NCI-H345 (cell line): ENCODE results near the gene IFT172.
A peak's percentile ranks its signal among the peaks of the same experiment; 100 is the strongest.

Source experiments
- DNase-seq: peaks from one replicate; lab custom pipeline; 2025; lab: John Stamatoyannopoulos, UW

The IFT172 gene

DNA sequence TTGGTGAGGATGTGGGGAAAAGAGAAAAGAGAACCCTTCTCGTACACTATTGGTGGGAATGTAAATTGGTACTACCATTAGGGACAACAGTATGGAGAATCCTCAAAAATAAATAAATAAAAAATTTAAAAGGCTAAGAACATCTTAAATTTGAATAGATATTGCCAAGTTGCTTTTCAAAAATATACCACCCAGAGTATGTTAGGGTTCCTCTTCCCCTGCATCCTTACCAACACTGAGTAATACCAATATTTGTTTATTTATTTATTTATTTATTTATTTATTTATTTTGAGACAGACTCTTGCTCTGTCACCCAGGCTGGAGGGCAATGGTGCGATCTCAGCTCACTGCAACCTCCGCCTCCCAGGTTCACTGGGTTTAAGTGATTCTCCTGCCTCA, 66.6 kb downstream of the IFT172 start:
- no peak for DNase-seq

DNA sequence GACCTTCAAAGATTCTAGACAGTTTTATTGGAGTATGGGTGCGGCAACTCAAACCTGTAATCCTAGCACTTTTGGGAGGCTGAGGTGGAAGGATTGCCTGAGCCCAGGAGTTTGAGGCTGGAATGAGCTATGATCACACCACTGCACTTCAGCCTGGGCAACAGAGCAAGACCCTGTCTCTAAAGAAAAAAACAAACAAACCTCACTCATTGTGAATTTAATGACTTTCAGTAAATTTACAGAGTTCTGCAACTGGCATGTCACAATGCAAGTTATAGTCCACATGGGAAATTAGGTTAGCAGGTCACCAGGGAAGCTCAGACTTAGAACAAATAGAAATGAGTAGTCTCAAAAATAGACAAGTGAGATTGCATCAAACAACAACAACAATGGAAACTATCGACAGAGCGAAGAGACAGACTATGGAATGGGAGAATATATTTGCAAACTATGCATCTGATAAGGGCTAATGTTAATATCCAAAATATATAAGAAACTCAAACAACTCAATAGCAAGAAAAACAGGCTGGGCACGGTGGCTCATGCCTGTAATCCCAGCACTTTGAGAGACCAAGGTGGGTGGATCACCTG, 67.8 kb downstream of the IFT172 start:
- DNase-seq: no peak

DNA sequence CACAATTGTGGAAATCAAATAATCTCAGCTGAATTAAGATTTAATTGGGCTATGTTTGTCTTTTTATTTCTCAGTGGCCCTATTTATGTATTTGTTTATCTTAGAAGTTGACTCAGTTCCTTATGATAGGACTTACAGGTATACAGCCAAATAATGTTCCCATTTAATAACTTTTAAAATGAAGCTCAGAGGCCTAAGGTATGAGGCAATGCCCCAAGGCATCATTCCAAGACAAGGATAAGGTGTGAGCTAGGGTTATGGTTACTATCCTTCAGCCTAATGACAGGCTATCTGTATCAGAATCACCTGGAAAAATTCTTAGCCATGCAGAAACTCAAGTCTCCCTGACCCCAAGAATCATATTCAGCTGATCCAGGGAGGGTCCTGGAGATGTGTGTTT, 68.5 kb downstream of the IFT172 start:
- no peak for DNase-seq

DNA sequence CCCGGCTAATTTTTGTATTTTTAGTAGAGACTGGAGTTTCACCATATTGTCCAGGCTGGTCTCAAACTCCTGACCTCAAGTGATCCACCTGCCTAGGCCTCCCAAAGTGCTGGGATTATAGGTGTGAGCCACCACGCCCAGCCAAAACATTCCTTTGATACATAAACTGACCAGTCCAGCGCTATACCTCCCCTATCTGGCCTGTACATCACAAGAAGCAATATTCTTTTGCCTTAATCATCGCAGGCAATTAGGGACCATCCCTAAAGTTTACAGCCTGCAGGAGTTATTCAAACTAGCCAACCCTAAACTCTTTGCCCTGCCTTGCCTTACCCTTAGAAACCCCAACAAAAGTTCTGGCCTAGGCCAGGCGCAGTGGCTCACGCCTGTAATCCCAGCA, 73.4 kb downstream of the IFT172 start:
- DNase-seq: no peak

DNA sequence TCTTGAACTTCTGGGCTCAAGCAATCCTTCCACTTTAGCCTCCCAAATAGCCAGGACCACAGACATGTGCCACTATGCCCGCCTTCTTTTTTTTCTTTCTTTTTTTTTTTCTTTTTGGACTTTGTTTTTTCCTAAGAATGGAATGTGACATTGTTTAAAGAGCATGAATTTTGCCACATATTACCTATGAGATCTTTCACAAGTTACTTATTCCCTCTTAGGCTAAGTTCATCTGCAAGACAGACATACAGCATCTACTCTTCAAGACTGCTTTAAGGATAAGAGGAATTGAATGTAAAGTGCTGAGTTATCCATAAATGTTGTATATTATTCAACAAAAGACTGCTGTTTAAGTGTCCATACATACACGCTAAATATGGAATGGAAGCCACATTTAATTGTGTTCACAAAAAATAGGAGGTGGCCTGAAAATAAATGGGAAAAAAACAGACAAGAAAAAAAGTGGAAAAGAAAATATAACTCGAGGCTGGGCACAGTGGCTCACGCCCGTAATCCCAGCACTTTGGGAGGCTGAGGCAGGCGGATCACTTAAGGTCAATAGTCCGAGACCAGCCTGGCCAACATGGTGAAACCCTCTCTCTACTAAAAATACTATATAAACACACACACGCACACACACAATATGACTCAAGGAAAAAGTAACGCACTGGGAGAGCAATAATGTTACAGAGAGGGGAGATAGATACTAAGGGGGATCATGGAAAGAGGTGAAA, 77.0 kb downstream of the IFT172 start:
- no peak for DNase-seq

DNA sequence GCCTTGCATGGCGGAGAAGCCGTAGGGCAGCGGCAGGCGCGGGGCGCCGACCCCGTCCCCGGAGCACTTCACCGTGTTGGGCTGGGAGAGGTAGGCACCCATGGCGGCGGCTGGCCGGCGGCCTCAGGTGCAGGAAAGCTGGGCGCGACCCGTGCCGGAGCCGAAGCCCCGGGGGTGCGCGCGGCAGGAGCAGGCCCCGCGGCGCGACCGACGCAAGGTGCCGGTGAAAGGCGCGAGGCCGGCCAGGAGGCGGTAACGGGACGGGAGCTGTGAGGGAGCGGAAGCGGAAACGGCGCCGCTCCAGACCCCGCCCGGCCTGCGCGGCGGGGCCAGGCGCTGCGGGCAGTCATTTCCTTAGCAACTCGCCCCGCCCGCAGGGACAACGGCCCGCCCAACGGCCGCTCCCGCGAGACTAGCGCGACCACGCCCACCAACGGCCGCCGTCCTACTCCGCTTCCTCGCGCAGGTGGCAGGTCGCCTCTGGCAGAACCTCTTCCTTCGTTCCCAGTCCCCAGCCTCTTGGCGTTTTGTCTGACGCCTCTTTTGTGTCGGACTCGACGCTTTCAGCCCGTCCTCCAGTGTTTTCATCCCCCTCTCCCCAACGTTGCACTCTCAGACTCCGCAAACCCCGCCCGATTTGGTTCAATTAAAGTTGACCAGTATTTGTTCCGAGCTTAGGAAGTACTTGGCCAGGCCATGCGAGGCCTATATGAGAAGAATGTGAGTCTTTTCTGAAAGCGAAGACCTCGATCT, 80.0 kb downstream of the IFT172 start, which contains the start of gene PPM1G:
Gene PPM1G (minus strand): TSS at position 271 of the 753 bp plus-strand sequence. CDS start 169 bp downstream, at position 102.
- peak; percentile 98 for DNase-seq

DNA sequence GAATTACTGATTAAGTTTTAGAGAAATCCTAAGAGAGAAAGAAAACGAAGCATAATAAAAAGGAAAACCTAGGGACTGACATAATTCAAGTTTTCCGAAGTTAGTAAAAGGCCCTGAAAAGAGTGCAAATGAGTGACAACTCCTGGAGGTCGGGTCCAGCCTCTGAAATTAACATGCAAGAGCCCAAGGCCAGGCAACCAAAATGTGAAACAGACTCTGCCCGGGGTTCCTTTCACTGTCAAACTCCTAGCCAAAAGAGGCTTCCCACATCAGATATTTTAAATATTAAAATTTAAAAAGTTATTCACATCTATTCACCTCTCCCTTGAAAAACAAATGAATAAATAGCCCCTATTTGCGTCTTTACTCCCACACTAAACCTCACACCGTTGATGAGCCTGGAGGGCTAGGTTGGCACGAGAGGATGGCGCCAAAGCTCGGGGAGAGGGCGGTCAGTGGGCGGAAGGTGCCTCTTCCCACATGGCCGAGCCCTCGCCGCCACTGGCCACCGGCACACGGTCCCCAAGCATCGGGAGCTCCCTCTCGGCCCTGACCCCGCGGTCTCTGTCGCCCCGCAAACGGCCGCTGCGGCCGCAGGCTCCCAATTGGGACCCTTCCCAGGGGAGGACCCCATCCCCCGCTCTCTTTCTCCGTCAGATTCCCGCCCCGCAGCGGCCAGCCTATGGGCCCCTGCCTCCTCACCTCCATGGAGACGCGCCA, 80.8 kb downstream of the IFT172 start:
- peak; percentile 45 for DNase-seq

DNA sequence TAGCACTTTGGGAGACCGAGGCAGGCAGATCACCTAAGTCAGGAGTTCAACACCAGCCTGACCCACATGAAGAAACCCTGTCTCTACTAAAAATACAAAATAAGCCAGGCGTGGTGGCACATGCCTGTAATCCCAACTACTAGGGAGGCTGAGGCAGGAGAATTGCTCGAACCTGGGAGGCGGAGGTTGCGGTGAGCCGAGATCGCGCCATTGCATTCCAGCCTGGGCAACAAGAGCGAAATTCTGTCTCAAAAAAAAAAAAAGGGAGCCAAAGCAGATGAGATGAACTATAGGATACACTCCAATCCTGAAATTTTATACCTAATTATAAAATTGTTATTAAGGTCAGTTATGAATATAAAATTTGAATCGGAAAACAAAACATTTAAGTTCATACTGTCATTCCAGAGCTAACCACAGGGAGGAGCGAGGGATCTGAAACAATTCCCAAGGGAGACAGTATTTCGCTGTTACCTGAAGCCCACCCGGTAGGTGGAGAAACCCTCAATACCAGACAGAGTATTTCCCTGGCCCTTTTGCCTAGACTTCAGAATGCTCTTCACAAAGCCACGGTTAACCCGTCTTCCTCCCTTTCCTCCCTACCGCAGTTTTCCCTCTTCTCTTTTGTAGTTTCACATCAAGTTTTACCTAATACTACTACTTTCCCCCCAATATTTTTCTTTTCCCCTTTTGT, 81.6 kb downstream of the IFT172 start:
- DNase-seq: peak; percentile 74

DNA sequence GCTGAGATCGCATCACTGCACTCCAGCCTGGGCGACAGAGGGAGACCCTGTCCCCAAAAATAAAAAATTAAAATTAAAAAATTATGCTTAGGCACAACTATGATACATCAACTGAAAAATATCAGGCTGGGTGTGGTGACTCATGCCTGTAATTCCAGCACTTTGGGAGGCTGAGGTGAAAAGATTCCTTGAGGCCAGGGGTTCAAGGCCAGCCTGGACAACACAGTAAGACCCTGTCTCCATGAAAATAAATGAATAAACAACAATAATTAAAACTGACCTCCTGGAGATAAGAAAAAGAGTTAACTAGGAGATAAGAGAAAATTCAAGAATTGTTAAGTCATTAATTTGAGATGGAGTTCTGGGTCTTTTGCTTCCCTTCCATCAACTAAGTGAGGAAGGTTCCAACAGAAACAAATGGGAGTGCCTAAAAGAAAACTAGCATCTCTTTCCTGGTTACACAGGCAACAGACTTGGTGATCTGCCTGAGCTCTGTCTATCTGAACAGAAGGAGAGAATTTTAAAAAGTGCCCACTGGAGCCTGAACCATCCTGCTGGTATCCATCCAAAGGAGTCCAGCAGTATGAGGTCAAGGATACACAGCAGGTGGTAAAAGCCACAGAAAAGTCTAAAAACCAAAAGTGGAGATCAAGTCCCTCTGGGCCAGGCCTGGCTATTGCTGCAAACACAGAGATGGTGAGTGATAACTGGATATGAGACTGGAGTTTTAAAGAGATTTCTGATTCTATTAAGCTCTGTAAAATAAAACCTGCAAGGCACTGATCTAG, 89.0 kb downstream of the IFT172 start:
- no peak for DNase-seq

DNA sequence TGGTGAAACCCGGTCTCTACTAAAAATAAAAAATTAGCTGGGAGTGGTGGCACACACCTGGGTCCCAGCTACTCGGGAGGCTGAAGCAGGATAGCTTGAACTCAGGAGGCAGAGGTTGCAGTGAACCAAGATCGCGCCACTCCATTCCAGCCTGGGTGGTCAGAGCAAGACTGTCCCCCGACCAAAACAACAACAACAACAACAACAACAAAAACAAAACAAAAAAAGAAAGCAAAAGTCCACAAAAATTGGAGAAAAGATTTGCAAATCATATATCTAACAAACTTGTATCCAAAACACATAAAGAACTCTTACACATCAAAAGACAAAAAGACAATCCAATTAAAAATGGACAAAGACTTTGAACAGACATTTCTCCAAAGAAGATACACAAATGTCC, 90.6 kb downstream of the IFT172 start:
- DNase-seq: no peak
